T-helper 2 cell treated with Interferon-gamma antibody and Interleukin-4, amounts not matched to agents 100 ng/mL and 5 ng/mL, for 36 hours (primary cell): ENCODE data around the gene CSNK2B. TPM values are rescaled to one million over a fixed set of nuclear protein-coding genes. Genes with fewer than 3 reads are reported as not detected.

ENCODE experiments used
- intact Hi-C: fragments of 100-400 bp; cut with micrococcal nuclease; formaldehyde crosslinking; loops from one replicate; pipeline ENCODE4 v1.15.1; 2023
- total RNA-seq: library from RNA; stranded (reverse); gene quantifications from 2 replicates; pipeline ENCODE4 v1.2.3, GENCODE V29; 2022

Gene CSNK2B
- total RNA-seq, 1 donor from 2014 or later = 220 TPM

GRCh38 chr6:31636698-31637596 is 28.9 kb upstream of the CSNK2B start:
- intact Hi-C loops = no loop called here

GRCh38 chr6:31639043-31639442 is 26.8 kb upstream of the CSNK2B start:
- intact Hi-C loops = no loop called here

- intact Hi-C loops = no loop called here
Observed at GRCh38 chr6:31639449-31639861, 26.4 kb upstream of the CSNK2B start.

- intact Hi-C loops = no loop called here
Observed at GRCh38 chr6:31640612-31641011, 25.3 kb upstream of the CSNK2B start.

GRCh38 chr6:31641370-31641769 is 24.5 kb upstream of the CSNK2B start:
- intact Hi-C loops = no loop called here

- intact Hi-C loops = no loop called here
Observed at GRCh38 chr6:31642798-31643570, 22.9 kb upstream of the CSNK2B start.

- intact Hi-C loops = no loop called here
Observed at GRCh38 chr6:31643818-31644454, 21.9 kb upstream of the CSNK2B start.

- intact Hi-C loops = no loop called here
Observed at GRCh38 chr6:31645325-31645724, 20.6 kb upstream of the CSNK2B start.

- intact Hi-C loops = loop anchor here (1.0 to 5.0 kb wide), 8 partner anchors 9 to 183 kb away; partner anchors contain the start of genes C6orf47, CLIC1, DDX39B and HSPA1B
Observed at GRCh38 chr6:31651602-31652191, 14.2 kb upstream of the CSNK2B start.

- intact Hi-C loops = loop anchor here (1.0 to 5.0 kb wide), 8 partner anchors 7 to 182 kb away; partner anchors contain the start of genes C6orf47, CLIC1, DDX39B and HSPA1B
Observed at GRCh38 chr6:31652925-31653724, 12.8 kb upstream of the CSNK2B start.

- intact Hi-C loops = loop anchor here (5.0 kb wide), 1 partner anchor 83 kb away; the partner anchor contains the start of gene CLIC1
Observed at GRCh38 chr6:31654574-31655348, 11.1 kb upstream of the CSNK2B start.

- intact Hi-C loops = no loop called here
Observed at GRCh38 chr6:31655349-31656237, 10.3 kb upstream of the CSNK2B start, which contains the start of gene APOM. Gene APOM (plus strand): TSS chr6:31655894. CDS start chr6:31655967, 73 bp downstream.

- intact Hi-C loops = no loop called here
Observed at GRCh38 chr6:31657406-31658157, 8.3 kb upstream of the CSNK2B start.

- intact Hi-C loops = no loop called here
Observed at GRCh38 chr6:31658158-31658688, 7.7 kb upstream of the CSNK2B start.

- intact Hi-C loops = no loop called here
Observed at GRCh38 chr6:31658983-31659648, 6.8 kb upstream of the CSNK2B start.

- intact Hi-C loops = loop anchor here (1.0 to 10.0 kb wide), 2 partner anchors 8 to 515 kb away; partner anchors contain the start of genes AGPAT1, BAG6 and RNF5
Observed at GRCh38 chr6:31659649-31660380, 6.1 kb upstream of the CSNK2B start.
